Measurements from ENCODE around the gene IL27RA.

DNA sequence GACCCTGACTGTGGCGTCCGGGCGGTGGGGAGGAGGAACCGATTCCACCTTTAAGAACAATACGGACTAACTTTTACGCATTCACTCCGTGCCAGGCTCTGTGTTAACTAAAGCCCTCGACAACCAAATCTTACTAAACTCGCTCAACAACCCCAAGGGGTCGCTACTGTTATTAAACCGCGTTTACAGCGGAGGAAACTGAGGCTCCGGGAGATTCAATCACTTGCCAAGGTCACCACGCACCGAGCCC is 57.8 kb downstream of the IL27RA start:
- TF ChIP-seq EZH2 (IDR thresholded peaks at IDR 0.05; ENCODE audit: insufficient read depth, poor library complexity, severe bottlenecking) (no peak), EZH2phosphoT487 (IDR thresholded peaks at IDR 0.05; ENCODE audit: insufficient read depth, low read depth) (no peak)
